K562 (cell line): ENCODE data around the gene FCHO1. TPM values are rescaled to one million over a fixed set of nuclear protein-coding genes. Genes with fewer than 3 reads are reported as not detected.
A peak's percentile ranks its signal among the peaks of the same experiment; 100 is the strongest.

Experiments used
- COPS2 ChIP-seq: fragments of 450-650 bp; conservative IDR thresholded peaks from 2 replicates; pipeline ENCODE4 v1.6.1; 2016; ENCODE audit warnings: mild to moderate bottlenecking, moderate library complexity
- FOXJ3 ChIP-seq: sonication (generic); formaldehyde crosslinking; IDR thresholded peaks from 2 replicates; pipeline ENCODE4 v1.4.0; 2020; ENCODE audit warnings: mild to moderate bottlenecking, missing genetic modification reagents
- FOXM1 ChIP-seq, 2 experiments: fragments of 450-650 bp in 1 of 2; sonication (generic) in 1 of 2; formaldehyde crosslinking in 1 of 2; IDR thresholded peaks; 2 replicates each; pipeline versions ENCODE4 v1.6.1 to v1.9.0; 2017 to 2022; ENCODE audit warnings: low read depth in 2 of 2, mild to moderate bottlenecking in 2 of 2, missing genetic modification reagents in 1 of 2, moderate library complexity in 1 of 2
- ILF3 ChIP-seq: fragments of 450-650 bp; IDR thresholded peaks from 2 replicates; pipeline ENCODE4 v1.6.1; 2018; ENCODE audit warnings: antibody characterized with exemption, mild to moderate bottlenecking, moderate library complexity, borderline replicate concordance
- KAT8 ChIP-seq: fragments of 450-650 bp; IDR thresholded peaks from 2 replicates; pipeline ENCODE4 v1.6.1; 2016; ENCODE audit warnings: low read depth, mild to moderate bottlenecking
- MXI1 ChIP-seq: IDR thresholded peaks from 2 replicates; pipeline ENCODE4 v1.6.1; 2011; ENCODE audit warnings: low read depth, mild to moderate bottlenecking, improper control_type of control experiment, low read length
- NR2F6 ChIP-seq: fragments of 450-650 bp; formaldehyde crosslinking; IDR thresholded peaks from 2 replicates; pipeline ENCODE4 v1.4.0; 2020; ENCODE audit warnings: mild to moderate bottlenecking
- SETDB1 ChIP-seq: IDR thresholded peaks from one replicate; pipeline ENCODE4 v1.6.1; 2012; ENCODE audit warnings: low read length, control low read depth, inconsistent platforms
- TCF7L2 ChIP-seq: fragments of 150-350 bp; IDR thresholded peaks from 2 replicates; pipeline ENCODE4 v1.6.1; 2016; ENCODE audit warnings: low read depth, mild to moderate bottlenecking, low read length, moderate library complexity
- ZBED1 ChIP-seq: IDR thresholded peaks from 2 replicates; pipeline ENCODE4 v1.6.1; 2014
- ZNF830 ChIP-seq: fragments of 250-450 bp; sonication (Bioruptor Pico); IDR thresholded peaks from 2 replicates; pipeline ENCODE4 v1.5.0; 2021; ENCODE audit warnings: mild to moderate bottlenecking
- polyA plus RNA-seq, 8 experiments: library from polyadenylated mRNA; depleted of rRNA in 4 of 8; stranded (reverse) in 5 of 8; unstranded in 3 of 8; fragments of >200 nt; fragmentation: Nextera tagmentation in 2 of 8; fragmentation: Illumina TruSeq in 1 of 8; extraction: Ambion mirVana in 2 of 8; extraction: Trizol in 1 of 8; gene quantifications; 2 replicates each; pipeline versions ENCODE4 v1.2.1 to v1.2.3, GENCODE V29; 2011 to 2014; ENCODE audit warnings: inconsistent platforms in 1 of 8, missing spikeins in 1 of 8
- total RNA-seq, 7 experiments: library from RNA; depleted of rRNA in 6 of 7; stranded (reverse); fragments of >200 nt in 6 of 7; fragmentation: Illumina TruSeq in 2 of 7; extraction: Trizol in 2 of 7; gene quantifications; 2 replicates each; pipeline versions ENCODE4 v1.2.1 to v1.2.3, GENCODE V29; 2011 to 2021; ENCODE audit warnings: low replicate concordance in 1 of 7
- TF ChIP-seq, protein P1 (sequence below): fragments of 250-450 bp; sonication (Bioruptor Pico); IDR thresholded peaks from 2 replicates; pipeline ENCODE4 v1.4.0; 2020
- TF ChIP-seq, protein P2 (sequence below): fragments of 450-650 bp; IDR thresholded peaks from 2 replicates; pipeline ENCODE4 v1.6.1; 2016; ENCODE audit warnings: missing biosample characterization, missing genetic modification characterization
- TF ChIP-seq, protein P3 (sequence below): sonication (generic); formaldehyde crosslinking; IDR thresholded peaks from 2 replicates; pipeline ENCODE4 v1.8.0; 2022; ENCODE audit warnings: mild to moderate bottlenecking, low read depth, missing genetic modification reagents
- TF ChIP-seq, protein P4 (sequence below): fragments of 200-400 bp; formaldehyde crosslinking; IDR thresholded peaks from 2 replicates; pipeline ENCODE4 v1.6.1; 2017; ENCODE audit warnings: mild to moderate bottlenecking, low read depth, low read length, moderate library complexity

FCHO1 gene
- total and polyA plus RNA-seq, 9 of the 15 experiments (the other 6 are each of a cell fraction or from before 2014, with no cell fraction given) = 0.21 to 58.9 (median 18.3) TPM

DNA sequence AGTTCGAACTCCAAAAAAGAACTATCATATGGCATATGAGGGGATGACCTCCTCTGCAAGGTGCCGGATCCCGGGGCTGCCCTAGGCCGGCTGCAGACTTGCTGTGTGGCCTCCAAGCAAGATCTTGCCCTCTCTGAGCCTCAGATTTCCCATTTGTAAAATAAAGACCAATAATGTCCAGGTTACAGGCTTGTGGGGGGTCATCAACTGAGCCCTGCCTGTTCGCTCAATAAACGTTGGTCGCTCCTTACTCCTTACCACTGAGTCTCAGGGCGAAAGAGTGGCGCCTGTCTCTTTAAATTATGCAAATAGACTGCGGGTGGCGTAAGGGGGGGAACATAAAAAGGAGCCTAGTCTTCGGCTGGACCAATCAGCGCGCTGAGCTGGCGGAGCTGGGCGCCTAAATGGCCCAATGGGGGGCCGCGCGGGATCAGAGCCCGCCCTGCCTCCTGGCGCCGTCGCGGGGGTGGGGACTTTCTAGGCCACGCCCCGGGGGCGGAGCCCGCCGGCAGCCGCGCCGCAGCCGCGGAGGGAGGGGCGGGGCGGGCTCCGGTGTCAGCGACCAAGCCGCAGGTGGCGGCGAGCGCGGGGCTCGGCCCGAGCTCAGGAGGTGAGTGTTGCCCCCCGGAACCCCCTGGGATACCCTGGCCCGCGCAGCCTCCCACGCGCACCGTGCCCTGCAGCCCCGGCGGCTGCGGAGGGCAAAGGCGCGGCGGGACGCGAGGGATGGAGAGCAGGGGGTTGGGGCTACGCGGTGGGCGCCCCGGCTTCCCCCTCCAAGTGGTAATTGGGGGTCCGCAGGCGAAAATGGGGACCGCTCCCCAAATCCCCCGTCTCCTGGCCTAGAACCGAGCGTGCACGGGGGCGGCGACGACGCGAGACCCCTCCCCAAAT, 3.8 kb upstream of the FCHO1 start (continued):
- TF ChIP-seq, protein P1, sequence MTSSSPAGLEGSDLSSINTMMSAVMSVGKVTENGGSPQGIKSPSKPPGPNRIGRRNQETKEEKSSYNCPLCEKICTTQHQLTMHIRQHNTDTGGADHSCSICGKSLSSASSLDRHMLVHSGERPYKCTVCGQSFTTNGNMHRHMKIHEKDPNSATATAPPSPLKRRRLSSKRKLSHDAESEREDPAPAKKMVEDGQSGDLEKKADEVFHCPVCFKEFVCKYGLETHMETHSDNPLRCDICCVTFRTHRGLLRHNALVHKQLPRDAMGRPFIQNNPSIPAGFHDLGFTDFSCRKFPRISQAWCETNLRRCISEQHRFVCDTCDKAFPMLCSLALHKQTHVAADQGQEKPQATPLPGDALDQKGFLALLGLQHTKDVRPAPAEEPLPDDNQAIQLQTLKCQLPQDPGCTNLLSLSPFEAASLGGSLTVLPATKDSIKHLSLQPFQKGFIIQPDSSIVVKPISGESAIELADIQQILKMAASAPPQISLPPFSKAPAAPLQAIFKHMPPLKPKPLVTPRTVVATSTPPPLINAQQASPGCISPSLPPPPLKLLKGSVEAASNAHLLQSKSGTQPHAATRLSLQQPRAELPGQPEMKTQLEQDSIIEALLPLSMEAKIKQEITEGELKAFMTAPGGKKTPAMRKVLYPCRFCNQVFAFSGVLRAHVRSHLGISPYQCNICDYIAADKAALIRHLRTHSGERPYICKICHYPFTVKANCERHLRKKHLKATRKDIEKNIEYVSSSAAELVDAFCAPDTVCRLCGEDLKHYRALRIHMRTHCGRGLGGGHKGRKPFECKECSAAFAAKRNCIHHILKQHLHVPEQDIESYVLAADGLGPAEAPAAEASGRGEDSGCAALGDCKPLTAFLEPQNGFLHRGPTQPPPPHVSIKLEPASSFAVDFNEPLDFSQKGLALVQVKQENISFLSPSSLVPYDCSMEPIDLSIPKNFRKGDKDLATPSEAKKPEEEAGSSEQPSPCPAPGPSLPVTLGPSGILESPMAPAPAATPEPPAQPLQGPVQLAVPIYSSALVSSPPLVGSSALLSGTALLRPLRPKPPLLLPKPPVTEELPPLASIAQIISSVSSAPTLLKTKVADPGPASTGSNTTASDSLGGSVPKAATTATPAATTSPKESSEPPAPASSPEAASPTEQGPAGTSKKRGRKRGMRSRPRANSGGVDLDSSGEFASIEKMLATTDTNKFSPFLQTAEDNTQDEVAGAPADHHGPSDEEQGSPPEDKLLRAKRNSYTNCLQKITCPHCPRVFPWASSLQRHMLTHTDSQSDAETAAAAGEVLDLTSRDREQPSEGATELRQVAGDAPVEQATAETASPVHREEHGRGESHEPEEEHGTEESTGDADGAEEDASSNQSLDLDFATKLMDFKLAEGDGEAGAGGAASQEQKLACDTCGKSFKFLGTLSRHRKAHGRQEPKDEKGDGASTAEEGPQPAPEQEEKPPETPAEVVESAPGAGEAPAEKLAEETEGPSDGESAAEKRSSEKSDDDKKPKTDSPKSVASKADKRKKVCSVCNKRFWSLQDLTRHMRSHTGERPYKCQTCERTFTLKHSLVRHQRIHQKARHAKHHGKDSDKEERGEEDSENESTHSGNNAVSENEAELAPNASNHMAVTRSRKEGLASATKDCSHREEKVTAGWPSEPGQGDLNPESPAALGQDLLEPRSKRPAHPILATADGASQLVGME (CRISPR knock-in tag) = no peak; the same call in 1 of the 2 replicates
- TF ChIP-seq, protein P2, sequence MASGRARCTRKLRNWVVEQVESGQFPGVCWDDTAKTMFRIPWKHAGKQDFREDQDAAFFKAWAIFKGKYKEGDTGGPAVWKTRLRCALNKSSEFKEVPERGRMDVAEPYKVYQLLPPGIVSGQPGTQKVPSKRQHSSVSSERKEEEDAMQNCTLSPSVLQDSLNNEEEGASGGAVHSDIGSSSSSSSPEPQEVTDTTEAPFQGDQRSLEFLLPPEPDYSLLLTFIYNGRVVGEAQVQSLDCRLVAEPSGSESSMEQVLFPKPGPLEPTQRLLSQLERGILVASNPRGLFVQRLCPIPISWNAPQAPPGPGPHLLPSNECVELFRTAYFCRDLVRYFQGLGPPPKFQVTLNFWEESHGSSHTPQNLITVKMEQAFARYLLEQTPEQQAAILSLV (tag) = no peak
- TF ChIP-seq, protein P3, sequence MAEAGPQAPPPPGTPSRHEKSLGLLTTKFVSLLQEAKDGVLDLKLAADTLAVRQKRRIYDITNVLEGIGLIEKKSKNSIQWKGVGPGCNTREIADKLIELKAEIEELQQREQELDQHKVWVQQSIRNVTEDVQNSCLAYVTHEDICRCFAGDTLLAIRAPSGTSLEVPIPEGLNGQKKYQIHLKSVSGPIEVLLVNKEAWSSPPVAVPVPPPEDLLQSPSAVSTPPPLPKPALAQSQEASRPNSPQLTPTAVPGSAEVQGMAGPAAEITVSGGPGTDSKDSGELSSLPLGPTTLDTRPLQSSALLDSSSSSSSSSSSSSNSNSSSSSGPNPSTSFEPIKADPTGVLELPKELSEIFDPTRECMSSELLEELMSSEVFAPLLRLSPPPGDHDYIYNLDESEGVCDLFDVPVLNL (CRISPR knock-in tag) = no peak
- TF ChIP-seq ZBED1 (no peak), NR2F6 (CRISPR knock-in tag) (no peak), ZNF830 (CRISPR knock-in tag) (no peak), FOXM1 (IDR thresholded peaks at IDR 0.05; ENCODE audit: low read depth) (peak; percentile 76), FOXM1 (CRISPR knock-in tag; IDR thresholded peaks at IDR 0.05; ENCODE audit: low read depth) (no peak), ILF3 (no peak), TCF7L2 (no peak), FOXJ3 (CRISPR knock-in tag) (no peak), SETDB1 (no peak), KAT8 (no peak), MXI1 (no peak), COPS2 (no peak)
- TF ChIP-seq, protein P4, sequence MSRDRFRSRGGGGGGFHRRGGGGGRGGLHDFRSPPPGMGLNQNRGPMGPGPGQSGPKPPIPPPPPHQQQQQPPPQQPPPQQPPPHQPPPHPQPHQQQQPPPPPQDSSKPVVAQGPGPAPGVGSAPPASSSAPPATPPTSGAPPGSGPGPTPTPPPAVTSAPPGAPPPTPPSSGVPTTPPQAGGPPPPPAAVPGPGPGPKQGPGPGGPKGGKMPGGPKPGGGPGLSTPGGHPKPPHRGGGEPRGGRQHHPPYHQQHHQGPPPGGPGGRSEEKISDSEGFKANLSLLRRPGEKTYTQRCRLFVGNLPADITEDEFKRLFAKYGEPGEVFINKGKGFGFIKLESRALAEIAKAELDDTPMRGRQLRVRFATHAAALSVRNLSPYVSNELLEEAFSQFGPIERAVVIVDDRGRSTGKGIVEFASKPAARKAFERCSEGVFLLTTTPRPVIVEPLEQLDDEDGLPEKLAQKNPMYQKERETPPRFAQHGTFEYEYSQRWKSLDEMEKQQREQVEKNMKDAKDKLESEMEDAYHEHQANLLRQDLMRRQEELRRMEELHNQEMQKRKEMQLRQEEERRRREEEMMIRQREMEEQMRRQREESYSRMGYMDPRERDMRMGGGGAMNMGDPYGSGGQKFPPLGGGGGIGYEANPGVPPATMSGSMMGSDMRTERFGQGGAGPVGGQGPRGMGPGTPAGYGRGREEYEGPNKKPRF = no peak
